Measurements from ENCODE around the gene CYBA.

The CYBA gene

DNA sequence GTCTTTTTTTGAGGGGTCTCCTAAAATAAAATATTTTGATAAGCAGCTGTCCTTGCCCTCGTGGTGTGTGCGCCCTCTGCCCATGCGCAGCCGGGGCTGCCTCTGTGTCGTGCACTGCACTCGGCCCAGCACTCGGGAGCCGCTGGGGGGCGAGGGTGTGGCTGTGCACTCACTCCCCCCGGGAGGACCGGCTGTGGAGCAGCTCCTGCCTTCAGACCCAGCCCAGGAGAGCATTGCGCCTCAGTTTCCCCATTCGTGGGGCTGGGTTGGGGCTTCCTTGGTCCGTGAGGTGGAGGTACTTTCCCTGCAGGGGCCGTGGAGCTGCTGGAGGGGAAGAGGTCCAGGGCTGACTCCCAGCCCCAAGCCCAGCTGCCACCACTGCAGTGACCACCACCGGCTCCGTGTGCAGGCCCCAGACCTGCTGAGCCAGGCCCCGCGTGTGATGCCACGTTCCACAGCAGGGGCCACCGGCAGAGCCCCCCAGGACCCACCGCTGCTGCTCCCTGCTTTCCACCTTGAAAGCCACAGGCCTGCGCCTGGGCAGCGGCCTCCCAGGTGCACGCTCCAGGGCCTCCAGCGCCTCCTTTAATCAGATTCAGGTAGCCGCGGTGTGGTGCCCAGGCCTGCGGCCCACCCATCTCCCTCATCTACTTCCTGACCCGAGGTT, 18.8 kb downstream of the CYBA start:
- DNase-seq (ENCODE audit: low read depth in 2 of 2), result no peak

DNA sequence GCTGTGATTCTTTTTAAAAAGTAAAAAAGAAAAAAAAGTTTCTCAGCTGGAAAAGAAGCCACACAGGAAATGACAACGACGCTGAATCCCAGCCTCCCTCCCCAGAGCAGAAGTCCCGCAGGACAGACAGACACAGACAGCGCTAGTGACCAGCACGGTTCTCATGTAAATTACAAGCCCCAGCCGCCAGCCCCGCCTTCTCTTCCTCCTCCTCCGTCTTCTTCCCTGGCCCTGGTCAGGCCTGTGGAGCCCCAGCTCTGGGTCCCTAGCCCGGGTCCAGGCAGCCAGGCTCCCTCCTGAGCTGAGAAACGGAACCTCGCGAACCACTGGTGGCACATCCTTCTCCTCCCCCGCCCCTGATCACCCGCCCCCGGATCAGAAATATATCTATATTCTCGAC, 19.5 kb downstream of the CYBA start:
- no peak for DNase-seq (ENCODE audit: low read depth in 2 of 2)

DNA sequence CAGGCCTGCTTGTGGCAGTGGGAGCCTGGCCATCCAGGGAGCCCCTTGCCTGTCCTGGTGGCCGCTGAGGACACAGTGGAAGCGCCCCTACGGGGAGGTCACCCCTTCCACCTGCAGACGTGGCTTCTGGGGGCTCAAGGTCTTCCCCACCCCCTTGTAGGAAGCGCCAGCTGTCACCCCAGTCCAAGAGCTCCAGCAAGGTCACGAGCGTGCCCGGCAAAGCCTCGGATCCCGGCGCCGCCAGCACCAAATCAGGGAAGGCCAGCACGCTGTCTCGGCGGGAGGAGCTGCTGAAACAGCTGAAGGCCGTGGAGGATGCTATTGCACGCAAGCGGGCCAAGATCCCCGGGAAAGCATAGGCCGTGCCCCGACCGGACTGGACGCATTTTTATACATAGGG, 19.9 kb downstream of the CYBA start:
- no peak for DNase-seq (ENCODE audit: low read depth in 2 of 2)

DNA sequence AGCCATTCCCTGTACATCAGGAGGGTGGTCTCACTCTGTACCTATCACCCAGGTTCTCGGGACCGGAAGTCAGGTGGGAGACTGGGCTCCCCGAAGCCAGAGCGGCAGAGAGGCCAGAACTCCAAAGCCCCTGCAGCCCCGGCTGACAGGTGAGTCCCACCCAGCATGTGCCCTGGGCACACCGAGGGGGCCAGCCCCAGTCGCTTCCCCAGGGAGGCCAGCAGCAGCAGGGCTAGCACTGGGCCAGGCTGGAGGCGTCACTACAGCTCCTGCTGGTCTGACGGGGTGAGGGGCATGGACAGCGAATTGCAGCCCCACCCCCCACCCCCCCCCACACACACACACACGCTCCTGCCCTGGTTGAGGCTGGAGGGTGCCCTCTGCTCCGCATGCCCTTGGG, 20.4 kb downstream of the CYBA start:
- no peak for DNase-seq (ENCODE audit: low read depth in 2 of 2)

DNA sequence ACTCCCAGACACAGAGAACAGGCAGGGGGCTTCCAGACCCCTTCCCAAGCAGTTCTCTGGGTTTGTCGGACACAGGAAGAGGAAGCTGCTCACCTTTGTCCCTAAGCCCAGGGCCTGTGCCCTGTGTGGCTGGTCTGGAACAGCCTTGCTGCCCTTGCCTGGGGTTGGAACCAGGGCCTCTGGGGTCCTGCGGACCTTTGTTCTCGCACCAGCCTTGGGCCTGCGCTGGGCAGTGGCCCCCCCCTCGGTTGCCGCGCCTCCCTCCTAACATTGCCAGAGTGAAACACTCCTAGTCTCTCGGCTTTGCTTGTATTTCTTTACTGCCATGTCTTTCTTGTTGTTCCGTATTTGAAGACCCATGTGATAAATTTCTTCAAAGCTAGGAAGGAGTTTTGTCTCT, 21.0 kb downstream of the CYBA start:
- DNase-seq (ENCODE audit: low read depth in 2 of 2), result no peak

DNA sequence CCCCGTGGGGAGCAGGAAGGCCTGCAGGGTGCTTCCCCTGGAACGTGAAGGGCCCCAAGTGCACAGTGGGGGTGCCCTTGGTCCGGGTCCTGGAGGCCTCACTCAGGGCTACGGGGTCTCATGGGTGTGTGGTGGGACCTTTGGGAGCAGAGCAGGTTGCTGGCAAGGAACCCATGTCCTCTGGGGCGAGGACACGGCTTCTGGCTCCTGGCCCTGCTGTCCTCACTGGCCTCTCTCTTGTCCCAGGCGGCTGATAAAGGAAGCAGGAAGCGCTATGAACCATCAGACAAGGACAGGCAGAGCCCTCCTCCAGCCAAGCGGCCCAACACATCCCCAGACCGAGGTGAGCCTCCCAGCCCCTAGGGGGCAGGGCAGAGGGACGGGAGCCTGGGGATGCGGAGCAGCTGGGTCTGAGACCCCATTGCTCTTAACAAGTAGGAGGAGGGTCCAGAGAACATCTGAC, 22.3 kb downstream of the CYBA start:
- no peak for DNase-seq (ENCODE audit: low read depth in 2 of 2)

DNA sequence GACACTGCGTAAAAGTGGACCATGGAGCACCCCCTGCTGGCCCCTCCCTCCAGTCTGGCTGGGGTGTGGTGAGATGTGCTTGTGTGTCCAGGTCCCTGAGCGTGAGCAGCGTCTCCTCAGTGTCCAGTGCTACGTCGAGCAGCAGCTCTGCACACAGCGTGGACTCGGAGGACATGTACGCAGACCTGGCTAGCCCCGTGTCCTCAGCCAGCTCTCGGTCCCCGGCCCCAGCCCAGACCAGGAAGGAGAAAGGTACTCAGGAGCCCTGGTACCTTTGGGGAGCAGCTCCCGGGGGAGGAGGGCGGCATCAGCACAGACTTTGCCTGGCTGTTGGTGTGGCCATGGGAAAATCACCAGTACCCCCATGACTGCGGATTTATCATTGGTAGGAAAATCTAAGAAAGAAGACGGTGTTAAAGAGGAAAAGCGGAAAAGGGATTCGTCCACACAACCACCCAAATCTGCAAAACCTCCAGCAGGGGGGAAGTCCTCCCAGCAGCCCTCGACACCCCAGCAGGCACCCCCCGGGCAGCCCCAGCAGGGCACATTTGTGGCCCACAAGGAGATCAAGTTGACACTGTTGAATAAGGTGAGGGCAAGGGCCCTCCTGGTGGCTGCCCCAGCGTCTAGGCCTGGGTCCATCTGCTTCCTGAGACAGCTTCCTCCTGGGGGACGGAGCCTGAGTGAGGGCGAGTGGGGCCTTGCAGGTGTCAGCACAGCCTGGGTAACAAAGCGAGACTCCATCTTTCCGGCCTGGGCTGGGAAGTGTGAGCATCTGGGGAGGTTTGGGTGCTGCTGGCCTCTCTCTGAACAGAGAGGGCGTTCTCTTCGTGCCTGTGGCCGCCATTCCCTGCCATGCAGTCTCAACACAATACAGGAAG, 23.1 kb downstream of the CYBA start:
- no peak for DNase-seq (ENCODE audit: low read depth in 2 of 2)

DNA sequence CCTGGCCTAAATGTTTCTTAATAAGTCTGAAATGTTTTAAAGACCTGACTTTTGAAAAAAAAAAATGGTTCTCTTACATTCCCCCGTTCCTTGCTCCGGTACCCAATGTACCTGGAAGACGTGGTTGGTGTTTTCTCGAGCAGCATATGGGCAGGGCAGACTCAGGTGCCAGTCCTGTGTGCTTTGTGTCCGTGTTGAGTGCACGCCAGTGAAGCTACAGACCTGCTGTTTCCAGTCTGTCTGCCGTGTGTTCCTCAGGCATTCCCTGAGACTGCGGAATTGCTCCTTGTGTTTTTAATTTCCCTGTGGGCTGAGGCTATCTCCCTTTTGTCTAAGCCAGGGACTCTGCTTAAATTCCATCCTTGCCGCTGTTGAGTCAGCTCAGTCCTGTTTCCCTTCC, 24.2 kb downstream of the CYBA start:
- DNase-seq (ENCODE audit: low read depth in 2 of 2), result no peak

DNA sequence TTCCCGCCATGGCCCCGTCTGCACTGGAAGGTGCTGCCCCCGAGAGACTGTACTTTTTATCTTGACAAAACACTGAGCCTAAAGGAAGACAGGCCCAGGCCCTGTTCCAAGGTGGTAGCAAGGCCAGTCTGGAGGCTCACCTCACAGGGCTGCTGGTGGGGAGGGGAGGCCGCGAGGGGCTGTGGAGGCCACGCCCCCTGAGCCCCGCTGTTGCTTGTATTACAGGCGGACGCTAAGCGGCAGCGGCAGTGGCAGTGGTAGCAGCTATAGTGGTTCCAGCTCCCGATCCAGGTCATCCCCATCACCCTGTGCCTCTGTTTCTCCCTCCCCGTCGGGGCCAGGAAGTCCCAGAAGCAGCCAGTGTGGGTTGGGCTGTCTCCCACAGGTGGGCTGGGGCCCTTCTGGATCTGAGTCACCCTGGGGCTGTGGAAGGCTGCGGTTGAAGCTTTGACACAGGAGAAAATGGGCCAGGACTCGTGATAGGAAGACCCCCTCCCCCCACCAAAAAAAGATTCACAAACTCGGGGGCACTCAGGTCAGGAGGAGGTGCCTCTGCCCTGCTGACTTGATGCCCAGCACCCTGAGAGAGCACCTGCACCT, 25.8 kb downstream of the CYBA start:
- DNase-seq (ENCODE audit: low read depth in 2 of 2), result no peak

DNA sequence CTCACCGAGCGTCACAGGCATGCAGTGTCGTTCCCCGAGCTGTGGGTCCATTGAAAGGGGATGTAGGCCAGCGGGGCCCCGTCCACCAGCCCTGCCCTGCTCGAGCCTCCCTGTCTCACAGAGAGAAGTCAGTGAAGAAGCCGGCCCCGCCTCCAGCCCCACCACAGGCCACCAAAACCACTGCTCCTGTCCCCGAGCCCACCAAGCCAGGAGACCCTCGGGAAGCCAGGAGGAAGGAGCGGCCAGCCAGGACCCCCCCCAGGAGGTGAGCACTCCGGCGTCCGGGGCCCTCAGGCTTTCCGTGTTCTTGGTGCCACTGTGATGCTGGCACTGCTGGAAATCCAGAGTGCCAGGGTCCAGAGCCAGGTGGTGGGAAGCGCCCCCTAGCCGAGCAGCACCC, 26.4 kb downstream of the CYBA start:
- no peak for DNase-seq (ENCODE audit: low read depth in 2 of 2)

DNA sequence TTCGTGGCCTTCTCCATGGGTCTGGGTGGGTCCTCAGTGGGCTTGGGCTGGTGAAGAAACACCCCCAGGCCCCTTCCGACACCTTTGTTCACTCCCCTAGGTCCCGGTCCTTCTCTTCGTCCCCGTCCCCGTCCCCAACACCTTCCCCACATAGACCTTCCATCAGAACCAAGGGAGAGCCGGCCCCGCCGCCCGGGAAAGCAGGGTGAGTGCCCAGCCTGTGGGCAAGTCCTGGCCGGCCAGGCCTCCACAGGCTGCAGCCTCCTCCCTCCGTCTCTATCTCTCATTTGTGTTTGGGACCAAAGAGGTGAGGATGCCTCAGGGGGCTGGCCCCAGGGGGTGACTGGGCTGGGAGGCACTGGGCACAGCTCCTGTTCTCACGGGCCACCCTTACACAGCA, 27.0 kb downstream of the CYBA start:
- DNase-seq (ENCODE audit: low read depth in 2 of 2), result no peak

DNA sequence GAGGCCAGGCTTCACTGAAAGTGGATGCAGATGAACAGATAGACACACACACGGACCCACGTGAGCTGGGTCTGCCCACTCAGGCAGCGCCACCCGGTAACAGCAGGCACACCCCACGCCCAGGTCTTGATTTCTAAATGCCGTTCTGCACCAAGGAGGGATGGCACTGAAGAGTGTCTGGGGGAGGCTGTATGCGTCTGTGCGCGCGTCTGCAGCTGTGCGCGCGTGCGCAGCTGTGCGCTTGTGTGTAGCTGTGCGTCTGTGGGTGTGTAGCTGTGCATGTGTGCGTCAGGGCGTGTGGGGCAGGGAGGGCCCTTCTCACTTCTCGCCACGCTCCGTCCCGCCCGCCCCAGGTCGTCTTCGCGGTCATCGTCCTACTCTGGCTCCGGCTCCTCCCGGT, 28.0 kb downstream of the CYBA start:
- DNase-seq (ENCODE audit: low read depth in 2 of 2), result no peak

DNA sequence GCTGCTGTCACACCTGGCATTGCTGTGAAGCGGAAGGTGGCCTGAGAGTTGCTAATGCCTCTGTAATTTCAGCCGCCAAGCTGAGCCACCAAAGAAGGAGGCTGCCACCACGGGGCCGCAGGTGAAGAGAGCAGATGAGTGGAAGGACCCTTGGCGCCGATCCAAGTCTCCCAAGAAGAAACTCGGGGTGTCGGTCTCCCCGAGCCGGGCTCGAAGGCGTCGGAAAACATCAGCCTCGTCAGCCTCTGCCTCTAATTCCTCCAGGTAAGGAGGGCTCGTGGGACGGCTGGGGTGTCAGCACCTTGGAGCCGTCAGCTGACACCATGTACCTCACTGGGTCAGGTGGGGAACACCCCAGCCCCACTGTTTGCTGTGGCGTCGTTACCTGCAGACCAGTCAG, 28.7 kb downstream of the CYBA start:
- DNase-seq (ENCODE audit: low read depth in 2 of 2), result no peak

DNA sequence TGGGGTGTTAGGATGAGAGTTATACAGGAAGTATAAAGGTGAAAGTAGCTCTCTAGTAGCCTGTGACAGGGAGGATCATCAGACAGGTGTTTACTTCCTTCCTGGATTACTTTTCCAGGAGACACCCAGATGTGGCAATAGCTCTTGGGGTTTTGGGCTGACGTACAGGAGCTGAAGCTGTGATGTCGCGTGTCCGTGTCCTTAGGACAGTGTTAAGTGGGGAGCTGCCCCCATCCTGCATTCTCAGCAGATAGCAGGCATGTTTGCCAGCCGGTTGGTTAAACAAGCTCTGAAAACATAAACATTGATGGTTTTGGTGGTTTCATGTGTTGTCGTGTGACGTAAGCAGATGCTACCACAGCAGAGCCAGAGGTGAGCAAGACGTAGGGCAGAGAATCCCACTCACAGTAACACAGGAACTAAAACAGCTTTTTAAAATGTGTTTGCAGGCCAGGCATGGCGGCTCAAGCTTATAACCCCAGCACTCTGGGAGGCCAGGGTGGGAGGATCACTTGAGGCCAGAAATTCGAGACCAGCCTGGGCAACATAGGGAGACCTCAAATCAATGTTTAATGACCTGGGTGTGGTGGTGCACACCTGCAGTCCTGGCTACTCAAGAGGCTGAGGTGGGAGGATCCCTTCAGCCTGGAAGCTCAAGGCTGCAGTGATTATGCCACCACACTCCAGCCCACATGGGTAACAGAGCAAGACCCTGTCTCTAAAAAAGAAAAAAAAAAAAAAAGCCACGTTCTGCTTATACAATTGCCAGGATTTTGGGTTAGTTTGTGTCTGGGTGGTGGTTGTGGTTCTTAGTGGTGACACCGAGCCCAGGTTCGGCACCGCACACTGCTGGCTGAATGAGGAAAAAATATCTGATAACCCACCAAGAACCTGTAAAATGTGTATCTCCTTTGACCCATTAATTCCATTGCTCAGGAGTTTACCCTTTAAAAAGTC, 30.7 kb downstream of the CYBA start:
- DNase-seq (ENCODE audit: low read depth in 2 of 2), result no peak

DNA sequence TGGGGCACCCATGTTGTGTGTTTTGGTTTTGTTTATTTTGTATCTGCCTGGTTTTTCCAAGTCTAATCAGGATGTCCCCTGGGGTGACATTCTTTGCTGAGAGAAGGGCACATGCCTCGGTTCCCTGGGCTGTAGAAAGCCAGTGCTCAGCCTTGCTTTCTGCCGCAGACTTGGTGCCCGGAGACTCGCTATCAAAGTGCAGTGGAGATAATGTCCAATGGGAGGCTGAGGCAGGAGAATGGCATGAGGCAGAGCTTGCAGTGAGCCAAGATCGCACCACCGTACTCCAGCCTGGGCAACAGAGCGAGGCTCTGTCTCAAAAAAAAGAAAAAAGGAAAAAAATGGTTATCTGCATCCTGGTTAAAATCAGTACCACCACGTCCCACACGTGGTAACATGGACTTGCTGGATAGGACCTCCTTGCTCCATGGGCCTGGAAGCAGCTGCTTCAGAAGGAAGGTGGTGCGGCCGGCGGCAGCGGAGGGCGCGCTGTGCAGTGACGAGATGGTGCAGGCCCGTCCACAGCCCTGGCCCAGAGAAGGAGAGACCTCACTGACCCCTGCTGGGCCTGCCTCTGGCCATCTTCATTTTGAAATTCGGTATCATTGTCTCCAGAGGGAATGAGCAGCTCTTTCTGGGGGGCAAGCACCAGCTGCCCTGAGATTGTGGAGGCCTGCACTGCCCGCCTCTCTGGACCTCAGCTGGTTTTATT, 31.7 kb downstream of the CYBA start:
- no peak for DNase-seq (ENCODE audit: low read depth in 2 of 2)

DNA sequence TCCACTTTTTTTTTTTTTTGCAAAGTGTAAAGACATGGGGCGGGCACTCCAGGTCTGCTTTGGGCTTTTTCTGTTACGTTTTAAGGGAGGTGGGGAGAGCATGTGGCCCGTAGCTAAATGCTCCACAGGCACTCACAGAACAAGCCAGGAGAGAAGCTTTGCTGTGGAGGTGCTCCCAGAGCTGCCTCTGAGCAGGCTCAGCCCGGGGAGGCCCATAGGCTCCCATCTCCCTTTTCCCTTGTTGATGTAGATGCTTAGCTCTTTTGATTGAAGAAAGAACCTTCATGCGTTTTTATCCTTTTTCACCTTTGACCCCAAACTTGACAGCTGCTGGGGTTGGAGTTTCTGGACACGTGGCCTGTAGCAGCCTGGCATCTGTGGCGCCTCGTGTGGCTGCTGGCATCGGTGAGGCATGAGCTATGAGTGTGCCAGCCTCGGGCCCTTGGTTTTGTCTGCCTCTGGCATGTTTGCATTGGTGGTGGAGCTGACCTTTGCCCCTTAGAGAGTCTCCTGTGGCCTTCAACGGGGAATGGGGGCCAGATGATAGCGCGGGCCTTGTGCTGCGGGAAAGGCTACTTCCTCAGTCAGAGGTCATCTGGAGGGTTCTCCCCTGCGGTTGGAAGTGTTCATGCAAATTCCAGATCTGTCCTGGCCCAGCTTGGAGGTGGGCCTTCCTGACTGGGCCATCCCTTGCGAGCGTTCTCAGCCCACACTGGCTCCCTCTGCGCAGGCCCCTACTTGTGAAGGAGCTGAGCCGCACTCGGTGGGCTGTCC, 32.5 kb downstream of the CYBA start:
- no peak for DNase-seq (ENCODE audit: low read depth in 2 of 2)

DNA sequence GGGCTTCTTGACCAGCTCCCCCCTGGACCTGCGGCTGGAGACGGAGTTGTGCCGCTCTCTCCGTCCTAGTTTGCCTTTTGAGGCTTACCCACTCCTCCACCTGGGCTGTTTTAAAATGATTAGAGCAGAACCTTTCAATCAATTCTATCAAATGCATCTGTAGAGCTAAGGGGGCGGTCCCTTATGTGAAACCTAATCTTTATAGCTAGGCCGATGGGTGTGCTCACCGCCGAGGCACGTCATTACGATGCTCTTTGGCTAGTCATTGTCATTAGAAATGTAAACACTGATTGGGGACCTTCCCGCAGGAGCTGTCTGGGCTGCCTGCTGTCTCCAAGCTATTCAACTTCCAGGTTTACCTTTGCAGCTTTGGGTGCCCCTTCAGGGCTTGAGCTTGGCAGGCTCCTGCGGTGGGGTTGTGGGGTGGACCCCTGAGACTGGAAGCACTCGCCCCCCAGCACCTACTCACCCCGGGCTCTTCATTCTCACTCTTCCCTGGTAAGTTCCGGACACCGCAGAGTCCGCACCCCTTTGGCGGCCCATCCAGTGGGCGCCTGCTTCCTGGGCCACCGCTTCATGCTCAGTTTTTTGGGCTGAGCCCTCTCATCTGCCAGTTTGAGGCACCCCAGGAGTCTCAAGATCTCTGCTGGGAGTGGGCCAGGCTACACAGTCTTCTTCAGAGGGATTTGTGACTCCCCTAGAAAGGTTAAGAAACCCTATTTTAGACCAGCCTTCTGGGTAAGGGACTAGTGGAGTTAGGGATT, 33.4 kb downstream of the CYBA start:
- DNase-seq (ENCODE audit: low read depth in 2 of 2), result no peak

DNA sequence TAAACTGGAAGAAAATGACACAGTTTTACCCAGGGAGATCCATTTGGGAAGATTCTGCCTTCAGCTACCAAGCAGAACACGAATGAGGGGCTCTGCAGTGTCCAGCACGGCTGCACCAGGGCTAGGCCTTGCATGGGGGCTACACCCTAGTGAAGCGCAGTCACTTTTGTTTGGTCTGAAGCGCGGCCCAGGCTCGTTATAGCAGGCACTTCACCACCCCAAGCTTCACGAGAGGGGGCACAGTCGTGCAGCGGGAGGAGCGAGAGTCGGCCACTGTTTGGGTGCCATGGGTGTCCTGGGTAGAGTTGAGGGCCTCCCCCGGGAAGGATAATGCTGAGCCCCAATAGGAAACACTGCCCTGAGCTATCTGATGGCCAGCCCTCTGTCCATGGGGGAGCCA, 34.1 kb downstream of the CYBA start:
- DNase-seq (ENCODE audit: low read depth in 2 of 2), result no peak

DNA sequence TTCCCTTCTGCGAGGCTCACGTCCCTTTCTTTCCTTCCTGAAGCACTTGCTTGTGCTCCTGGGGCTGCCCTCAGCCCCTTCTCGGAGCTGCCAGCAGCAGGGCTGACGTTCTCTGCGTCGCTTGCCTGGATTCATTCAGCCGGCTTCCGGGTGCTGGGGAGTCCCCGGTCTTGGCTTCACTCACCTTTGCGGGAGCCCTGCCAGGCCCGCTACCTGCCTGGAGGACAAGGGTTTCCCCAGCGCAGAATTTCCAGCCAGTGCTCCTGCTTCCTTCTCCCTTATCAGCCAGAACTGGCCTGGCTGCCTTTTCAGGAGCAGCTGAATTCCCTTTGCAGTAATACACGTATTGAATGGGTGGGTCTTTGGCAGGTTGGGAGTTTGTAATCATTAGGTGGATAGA, 34.5 kb downstream of the CYBA start:
- DNase-seq (ENCODE audit: low read depth in 2 of 2), result no peak
